GM12878 (cell line): ENCODE results near the gene SRRM2. TPM values are rescaled to one million over a fixed set of nuclear protein-coding genes. Genes with fewer than 3 reads are reported as not detected.

Experiments
- ATAC-seq: fragments of 200-7000 bp; cut with Tn5 transposase; 3 replicates; pipeline ENCODE4 v1.9.1; 2020; ENCODE audit warnings: mild to moderate bottlenecking, moderate library complexity
- BruUV-seq: library from RNA; stranded (reverse); fragments of 400-500 nt; replicated peaks from 2 replicates; lab custom pipeline; 2021; lab: Mats Ljungman, UMichigan
- CTCF ChIA-PET: fragments of 300-600 bp; sonication (Branson Sonifier 250); formaldehyde crosslinking; extraction: SDS; loops from one replicate; lab custom pipeline; 2021; ENCODE audit warnings: inconsistent platforms; lab: Yijun Ruan, JAX
- POLR2A ChIA-PET: fragments of 350-600 bp; formaldehyde crosslinking; extraction: SDS; loops from one replicate; lab custom pipeline; 2021; ENCODE audit warnings: inconsistent platforms; lab: Charles Lee
- RAD21 ChIA-PET: fragments of 300-600 bp; sonication (Branson Sonifier 250); formaldehyde crosslinking; loops from one replicate; lab custom pipeline; 2023; ENCODE audit warnings: antibody characterized with exemption; ENCODE audit not compliant: unreplicated experiment; lab: Charles Lee
- SMC1A ChIA-PET: fragments of 300-600 bp; sonication (Branson Sonifier 250); formaldehyde crosslinking; loops from one replicate; lab custom pipeline; 2023; ENCODE audit not compliant: unreplicated experiment, uncharacterized antibody; lab: Charles Lee
- DNase-seq: peaks from one replicate; pipeline ENCODE4 v3.0.0-alpha.2; 2011; ENCODE audit warnings: low read depth, low spot score
- FAIRE-seq: peaks from 3 replicates; lab custom pipeline; 2011; peaks lifted over from hg19 to GRCh38; lab: Jason Lieb, UNC
- H2AFZ ChIP-seq: 2 replicates; pipeline ENCODE4 v1.6.0; 2011; ENCODE audit warnings: low read depth, low read length, control low read depth; ENCODE audit not compliant: control insufficient read depth
- H3K27ac ChIP-seq: 2 replicates; pipeline ENCODE4 v1.5.1; 2011; ENCODE audit warnings: control low read depth; ENCODE audit not compliant: control insufficient read depth, insufficient read depth
- H3K27me3 ChIP-seq, 2 experiments: replicated peaks in 1 of 2; 2 replicates each; pipeline versions ENCODE4 v1.6.0 to v1.6.1; 2011; ENCODE audit warnings: low read length in 1 of 2; ENCODE audit not compliant: control insufficient read depth in 2 of 2, insufficient read depth in 2 of 2
- H3K36me3 ChIP-seq, 2 experiments: 2 replicates each; pipeline ENCODE4 v1.5.1; 2011; ENCODE audit warnings: low read length in 1 of 2; ENCODE audit not compliant: control insufficient read depth in 2 of 2, insufficient read depth in 2 of 2
- H3K4me1 ChIP-seq: 2 replicates; pipeline ENCODE4 v1.6.1; 2011; ENCODE audit warnings: mild to moderate bottlenecking, low read length, moderate library complexity, mixed read lengths; ENCODE audit not compliant: control insufficient read depth, insufficient read depth
- H3K4me2 ChIP-seq: 2 replicates; pipeline ENCODE4 v1.6.0; 2011; ENCODE audit warnings: control low read depth; ENCODE audit not compliant: control insufficient read depth, insufficient read depth
- H3K4me3 ChIP-seq: fragments of 200-600 bp; sonication (generic); 2 replicates; pipeline ENCODE4 v1.5.1; 2016
- H3K79me2 ChIP-seq: 2 replicates; pipeline ENCODE4 v1.6.0; 2011; ENCODE audit warnings: low read length; ENCODE audit not compliant: control insufficient read depth, insufficient read depth
- H3K9ac ChIP-seq: 2 replicates; pipeline ENCODE4 v1.8.0; 2011; ENCODE audit warnings: low read length, control low read depth, mixed read lengths; ENCODE audit not compliant: control insufficient read depth, insufficient read depth
- H3K9me3 ChIP-seq: replicated peaks from 3 replicates; pipeline ENCODE4 v1.5.1; 2011; ENCODE audit warnings: mild to moderate bottlenecking, low read length; ENCODE audit not compliant: control insufficient read depth, insufficient read depth
- H4K20me1 ChIP-seq: 2 replicates; pipeline ENCODE4 v1.6.0; 2011; ENCODE audit not compliant: control insufficient read depth, insufficient read depth
- EGR1 ChIP-seq, 2 experiments: IDR thresholded peaks; 1 replicate in 1 of 2; 2 replicates in 1 of 2; pipeline ENCODE4 v1.6.1; 2011 to 2012; ENCODE audit warnings: low read depth in 2 of 2, low read length in 2 of 2, borderline replicate concordance in 1 of 2, mild to moderate bottlenecking in 1 of 2, moderate library complexity in 1 of 2
- MYC ChIP-seq: IDR thresholded peaks from 2 replicates; pipeline ENCODE4 v1.6.1; 2011; ENCODE audit warnings: mild to moderate bottlenecking, low read length, moderate library complexity, inconsistent platforms; ENCODE audit not compliant: insufficient read depth, insufficient replicate concordance, insufficient read length, severe bottlenecking
- NBN ChIP-seq: fragments of 450-650 bp; IDR thresholded peaks from 2 replicates; pipeline ENCODE4 v1.6.1; 2016
- TAF1 ChIP-seq: IDR thresholded peaks from 2 replicates; pipeline ENCODE4 v1.6.1; 2011; ENCODE audit warnings: mild to moderate bottlenecking, low read depth, low read length, borderline replicate concordance
- WGBS: methylation state at CpG from one replicate; pipeline ENCODE4 v1.1.6; 2016; ENCODE audit warnings: low lambda C conversion rate; ENCODE audit not compliant: insufficient replicate concordance, insufficient coverage; ENCODE audit errors: missing lambda C conversion rate; 5-methylcytosine and 5-hydroxymethylcytosine counted together
- in situ Hi-C: fragments of 300-500 bp; cut with MboI; formaldehyde crosslinking; loops from 9 replicates; pipeline ENCODE4 v1.14.3; 2018; ENCODE audit warnings: mixed read lengths
- intact Hi-C: fragments of 100-400 bp; cut with micrococcal nuclease; formaldehyde crosslinking; loops from one replicate; pipeline ENCODE4 v1.14.2; 2022; ENCODE audit not compliant: unreplicated experiment
- polyA plus RNA-seq, 11 experiments: library from polyadenylated mRNA; depleted of rRNA in 4 of 11; unstranded in 6 of 11; stranded (reverse) in 5 of 11; fragments of >200 nt; fragmentation: Nextera tagmentation in 4 of 11; fragmentation: Illumina TruSeq in 1 of 11; extraction: Ambion mirVana in 4 of 11; extraction: Trizol in 1 of 11; gene quantifications; 1 replicate in 1 of 11; 2 replicates in 10 of 11; pipeline versions ENCODE4 v1.2.1 to v1.2.3, GENCODE V29; 2011 to 2016; ENCODE audit warnings: inconsistent platforms in 2 of 11, missing spikeins in 2 of 11, low read depth in 1 of 11
- total RNA-seq, 4 experiments: library from RNA; depleted of rRNA in 3 of 4; stranded (reverse); fragments of >200 nt in 3 of 4; fragmentation: Illumina TruSeq in 1 of 4; extraction: Trizol in 1 of 4; gene quantifications; 2 replicates each; pipeline versions ENCODE4 v1.2.1 to v1.2.3, GENCODE V29; 2013 to 2021
- TF ChIP-seq, protein P1 (sequence below): IDR thresholded peaks from 2 replicates; pipeline ENCODE4 v1.6.1; 2011; ENCODE audit warnings: borderline replicate concordance, low read depth, mild to moderate bottlenecking, moderate library complexity, mixed read lengths, low read length; ENCODE audit not compliant: insufficient read depth; ENCODE audit errors: extremely low read length

Gene SRRM2
- total and polyA plus RNA-seq, 10 of the 15 experiments (the other 5 are each of a cell fraction or from before 2014, with no cell fraction given), result 30.1 to 502 (median 196) TPM

DNA sequence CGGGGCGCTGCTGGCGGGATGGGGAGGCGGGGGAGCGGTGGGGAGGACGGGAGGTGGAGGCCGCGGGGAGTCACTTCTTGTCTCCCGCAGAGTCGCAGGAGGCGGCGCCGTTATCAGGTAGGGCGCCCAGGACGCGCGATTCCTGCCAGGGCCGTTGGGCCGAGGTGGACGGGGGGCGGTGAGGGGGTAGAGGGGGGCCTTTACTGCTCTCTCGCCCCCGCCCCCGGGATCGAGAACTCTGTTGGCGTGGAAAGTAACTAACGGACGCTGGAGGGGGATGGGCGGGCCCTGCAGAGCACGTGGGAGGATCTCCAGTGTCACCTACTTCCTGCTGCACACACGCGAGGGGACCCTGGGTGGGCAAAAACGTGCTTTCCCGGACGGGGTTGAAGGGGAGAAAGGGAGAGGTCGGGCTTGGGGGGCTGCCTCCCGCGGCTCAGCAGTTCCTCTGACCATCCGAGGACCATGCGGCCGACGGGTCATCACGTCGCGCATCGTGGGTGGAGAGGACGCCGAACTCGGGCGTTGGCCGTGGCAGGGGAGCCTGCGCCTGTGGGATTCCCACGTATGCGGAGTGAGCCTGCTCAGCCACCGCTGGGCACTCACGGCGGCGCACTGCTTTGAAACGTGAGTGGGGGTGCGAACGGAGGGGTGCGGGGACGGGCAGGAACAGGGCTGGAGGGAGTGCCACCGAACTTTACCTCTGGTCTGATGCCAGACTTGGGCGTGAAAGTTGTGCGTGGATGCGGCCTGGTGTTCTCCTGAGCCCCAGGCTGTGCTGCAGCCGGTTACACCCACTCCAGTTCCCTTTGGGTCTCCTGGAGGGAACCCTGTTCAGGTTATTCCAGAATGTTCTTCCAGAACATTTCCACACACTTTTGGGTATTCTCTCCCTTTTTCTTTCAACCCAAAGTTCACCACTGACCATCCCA is 65.2 kb downstream of the SRRM2 start:
- Histone ChIP-seq H3K27ac (peak overlapping the region; percentile 58; the same call in 1 of the 2 replicates), H2AFZ (no peak overlapping the region; the same call in 1 of the 2 replicates), H3K4me3 (peak overlapping the region; percentile 58; the same call in 1 of the 2 replicates), H3K36me3 (no peaks in the 10 kb centered on the region), H3K4me2 (0 out of 2 replicates have a peak overlapping the region, but pooled peaks have one; percentile 30), H3K9ac (peak overlapping the region; percentile 65; the same call in 1 of the 2 replicates), H4K20me1 (no peaks in the 10 kb centered on the region), H3K79me2 (peaks cover 7% of the 10 kb centered on the region), H3K4me1 (no peaks in the 10 kb centered on the region), H3K27me3 (peaks cover 0 to 1% of the 10 kb centered on the region in 2 experiments; a peak in 1 of 4 replicates), H3K9me3 (no peaks in the 10 kb centered on the region)
- FAIRE-seq, result no peak
- ChIA-PET CTCF (no interaction called here), RAD21 (no interaction called here), SMC1A (no interaction called here), POLR2A (no interaction called here)
- intact Hi-C loops (no loop called here), in situ Hi-C loops (no loop called here)
- ATAC-seq, result no peak
- 31% methylated on average over 39 of the region's 68 CpGs for WGBS
- DNase-seq, result no peak
- no TSS peak for BruUV-seq
- TF ChIP-seq MYC, result no peak
- peak in 1 of 2 experiments; percentile 34; a peak in 1 of 3 replicates for TF ChIP-seq EGR1 (IDR thresholded peaks at IDR 0.05; ENCODE audit: borderline replicate concordance in 1 of 2, low read depth in 2 of 2, low read length in 2 of 2)
- TF ChIP-seq TAF1, result no peak
- no peak for TF ChIP-seq NBN
- TF ChIP-seq, protein P1, sequence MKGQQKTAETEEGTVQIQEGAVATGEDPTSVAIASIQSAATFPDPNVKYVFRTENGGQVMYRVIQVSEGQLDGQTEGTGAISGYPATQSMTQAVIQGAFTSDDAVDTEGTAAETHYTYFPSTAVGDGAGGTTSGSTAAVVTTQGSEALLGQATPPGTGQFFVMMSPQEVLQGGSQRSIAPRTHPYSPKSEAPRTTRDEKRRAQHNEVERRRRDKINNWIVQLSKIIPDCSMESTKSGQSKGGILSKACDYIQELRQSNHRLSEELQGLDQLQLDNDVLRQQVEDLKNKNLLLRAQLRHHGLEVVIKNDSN, result peak; percentile 43
